Neural cell (in vitro differentiated cells): ENCODE results near the gene TIGD3. TPM values are rescaled to one million over a fixed set of nuclear protein-coding genes. Genes with fewer than 3 reads are reported as not detected.

Experiments used
- H2AFZ ChIP-seq: fragments of 200-600, 300-800 bp; sonication (generic), shearing (Covaris generic); 2 replicates; pipeline ENCODE4 v1.6.0; 2014; ENCODE audit warnings: low read depth, mild to moderate bottlenecking, antibody characterized with exemption, low read length, moderate library complexity
- H3F3A ChIP-seq: fragments of 200-600 bp; shearing (Covaris generic); 2 replicates; pipeline ENCODE4 v1.6.1; 2016; ENCODE audit warnings: mild to moderate bottlenecking, moderate library complexity, mixed read lengths, antibody characterized with exemption, low read length; ENCODE audit not compliant: insufficient read depth, poor library complexity, severe bottlenecking
- H3K27ac ChIP-seq: fragments of 200-600, 300-800 bp; sonication (generic), shearing (Covaris generic); 2 replicates; pipeline ENCODE4 v1.5.1; 2014; ENCODE audit warnings: mild to moderate bottlenecking, low read length, moderate library complexity
- H3K27me3 ChIP-seq: fragments of 300-800, 200-600 bp; sonication (generic), shearing (Covaris generic); 2 replicates; pipeline ENCODE4 v1.6.0; 2014; ENCODE audit warnings: mild to moderate bottlenecking, low read depth, low read length, moderate library complexity; ENCODE audit not compliant: insufficient read depth
- H3K36me3 ChIP-seq: fragments of 300-800, 200-600 bp; sonication (generic), shearing (Covaris generic); 2 replicates; pipeline ENCODE4 v1.5.1; 2014; ENCODE audit warnings: mild to moderate bottlenecking, antibody characterized with exemption, low read length, moderate library complexity; ENCODE audit not compliant: insufficient read depth
- H3K4me2 ChIP-seq: fragments of 300-800, 200-600 bp; sonication (generic), shearing (Covaris generic); 2 replicates; pipeline ENCODE4 v1.6.0; 2014; ENCODE audit warnings: mild to moderate bottlenecking, low read length
- H3K4me3 ChIP-seq: fragments of 300-800, 200-600 bp; sonication (generic), shearing (Covaris generic); 2 replicates; pipeline ENCODE4 v1.5.1; 2014; ENCODE audit warnings: mild to moderate bottlenecking, low read length, moderate library complexity
- H3K79me2 ChIP-seq: fragments of 200-600 bp; shearing (Covaris generic); replicated peaks from 2 replicates; pipeline ENCODE4 v1.6.0; 2014; ENCODE audit warnings: mild to moderate bottlenecking, low read length, moderate library complexity; ENCODE audit not compliant: insufficient read depth
- H3K9ac ChIP-seq: fragments of 300-800, 200-600 bp; sonication (generic), shearing (Covaris generic); 2 replicates; pipeline ENCODE4 v1.6.1; 2016; ENCODE audit warnings: mild to moderate bottlenecking, low read length, mixed read lengths
- H3K9me2 ChIP-seq: fragments of 200-600 bp; shearing (Covaris generic); 2 replicates; pipeline ENCODE4 v1.6.1; 2016; ENCODE audit warnings: mild to moderate bottlenecking, low read length, mixed read lengths; ENCODE audit not compliant: insufficient read depth
- H3K9me3 ChIP-seq: fragments of 200-600, 300-800 bp; sonication (generic), shearing (Covaris generic); 2 replicates; pipeline ENCODE4 v1.6.1; 2016; ENCODE audit warnings: mild to moderate bottlenecking, mixed run types, low read length, moderate library complexity, mixed read lengths
- H4K20me1 ChIP-seq: fragments of 200-600 bp; shearing (Covaris generic); 2 replicates; pipeline ENCODE4 v1.6.1; 2016; ENCODE audit warnings: mild to moderate bottlenecking, mixed run types; ENCODE audit not compliant: insufficient read depth
- CTCF ChIP-seq: fragments of 450-650 bp; IDR thresholded peaks from 2 replicates; pipeline ENCODE4 v1.5.1; 2014; ENCODE audit warnings: antibody characterized with exemption, mild to moderate bottlenecking, moderate library complexity; ENCODE audit not compliant: poor library complexity, severe bottlenecking
- EP300 ChIP-seq: fragments of 450-650 bp; conservative IDR thresholded peaks from 2 replicates; pipeline ENCODE4 v1.6.1; 2014; ENCODE audit warnings: antibody characterized with exemption, mild to moderate bottlenecking, moderate library complexity; ENCODE audit not compliant: poor library complexity, severe bottlenecking
- EZH2 ChIP-seq: fragments of 200-600, 300-800 bp; shearing (Covaris generic), sonication (generic); IDR thresholded peaks from 2 replicates; pipeline ENCODE4 v1.6.1; 2014; ENCODE audit warnings: antibody characterized with exemption, low read length, borderline replicate concordance, mild to moderate bottlenecking; ENCODE audit not compliant: insufficient read depth, poor library complexity, severe bottlenecking
- MXI1 ChIP-seq: fragments of 450-650 bp; conservative IDR thresholded peaks from 2 replicates; pipeline ENCODE4 v1.6.1; 2014; ENCODE audit warnings: antibody characterized with exemption, mild to moderate bottlenecking; ENCODE audit not compliant: poor library complexity, severe bottlenecking
- POLR2AphosphoS5 ChIP-seq: IDR thresholded peaks from 2 replicates; pipeline ENCODE4 v1.6.1; 2012
- RAD21 ChIP-seq: fragments of 450-650 bp; conservative IDR thresholded peaks from 2 replicates; pipeline ENCODE4 v1.6.1; 2014; ENCODE audit warnings: antibody characterized with exemption, mild to moderate bottlenecking, moderate library complexity
- SMC3 ChIP-seq: fragments of 450-650 bp; conservative IDR thresholded peaks from 2 replicates; pipeline ENCODE4 v1.6.1; 2014; ENCODE audit warnings: antibody characterized with exemption, mild to moderate bottlenecking, moderate library complexity; ENCODE audit not compliant: poor library complexity
- TAF1 ChIP-seq: IDR thresholded peaks from 2 replicates; pipeline ENCODE4 v1.6.1; 2012; ENCODE audit warnings: low read depth
- polyA minus RNA-seq: library from RNA; depleted of rRNA, polyadenylated mRNA; stranded (reverse); fragments of >200 nt; gene quantifications from 2 replicates; pipeline ENCODE4 v1.2.3, GENCODE V29; 2014
- polyA plus RNA-seq: library from polyadenylated mRNA; depleted of rRNA; stranded (reverse); fragments of >200 nt; gene quantifications from 2 replicates; pipeline ENCODE4 v1.2.3, GENCODE V29; 2014
- TF ChIP-seq, protein P1 (sequence below): IDR thresholded peaks from 2 replicates; pipeline ENCODE4 v1.6.1; 2012; ENCODE audit warnings: borderline replicate concordance

The TIGD3 gene, protein sequence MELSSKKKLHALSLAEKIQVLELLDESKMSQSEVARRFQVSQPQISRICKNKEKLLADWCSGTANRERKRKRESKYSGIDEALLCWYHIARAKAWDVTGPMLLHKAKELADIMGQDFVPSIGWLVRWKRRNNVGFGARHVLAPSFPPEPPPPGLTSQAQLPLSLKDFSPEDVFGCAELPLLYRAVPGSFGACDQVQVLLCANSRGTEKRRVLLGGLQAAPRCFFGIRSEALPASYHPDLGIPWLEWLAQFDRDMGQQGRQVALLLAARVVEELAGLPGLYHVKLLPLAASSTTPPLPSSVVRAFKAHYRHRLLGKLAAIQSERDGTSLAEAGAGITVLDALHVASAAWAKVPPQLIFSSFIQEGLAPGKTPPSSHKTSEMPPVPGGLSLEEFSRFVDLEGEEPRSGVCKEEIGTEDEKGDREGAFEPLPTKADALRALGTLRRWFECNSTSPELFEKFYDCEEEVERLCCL
- 16.1 and 23.1 TPM in 2 replicates for polyA plus RNA-seq
- 16.2 and 19.5 TPM in 2 replicates for polyA minus RNA-seq

DNA sequence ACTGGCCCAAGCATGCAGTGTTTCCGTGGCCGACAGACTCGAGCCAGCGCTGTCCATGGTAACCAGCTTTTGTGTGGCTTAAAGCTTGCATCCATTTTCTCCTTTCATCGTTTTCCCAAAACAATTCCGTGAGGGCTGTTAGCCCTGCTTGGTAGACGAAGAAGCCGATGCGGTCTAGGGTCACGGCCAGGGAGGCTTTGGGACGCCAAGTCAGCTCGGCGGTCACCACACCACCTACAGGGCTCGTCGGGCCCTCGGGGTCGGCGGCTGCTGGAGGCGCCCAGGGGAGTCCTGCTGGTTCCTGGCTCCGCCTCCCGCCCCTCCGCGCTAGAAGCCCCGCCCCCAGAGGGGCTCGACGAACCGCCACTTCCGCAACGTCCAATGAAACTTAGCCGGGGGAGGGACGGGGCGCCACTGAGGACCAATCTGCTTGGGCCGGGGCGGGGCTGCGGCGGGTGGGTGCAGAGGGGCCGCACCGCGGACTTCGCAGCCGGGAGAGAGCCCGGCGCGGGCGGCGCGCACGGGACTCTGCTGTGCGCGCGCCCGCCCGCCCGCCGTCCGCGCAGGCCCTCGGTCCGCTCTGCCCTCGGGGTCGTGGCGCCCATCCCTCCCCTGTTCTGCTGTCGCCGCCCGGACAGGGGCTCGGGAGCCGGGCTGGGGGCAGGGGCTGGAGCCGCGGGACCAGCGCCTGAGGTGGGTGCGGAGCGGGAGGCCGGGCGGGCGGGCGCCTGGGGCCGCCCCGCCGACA is at the start of gene TIGD3:
Gene TIGD3 (plus strand): TSS at position 487 of the 748 bp plus-strand sequence. CDS start 1,058 bp downstream, outside the sequence.
- Histone ChIP-seq H3K4me3 (peak within 1 kb of the TSS; percentile 84), H3K27ac (peak within 1 kb of the TSS; percentile 78), H3K9me3 (no peaks in the 10 kb centered on the region), H3F3A (peaks cover 6% of the 10 kb centered on the region), H3K9ac (peak within 1 kb of the TSS; percentile 97), H4K20me1 (no peaks in the 10 kb centered on the region), H3K9me2 (no peaks in the 10 kb centered on the region), H3K79me2 (peaks cover 34% of the 10 kb centered on the region), H3K27me3 (no peaks in the 10 kb centered on the region), H3K36me3 (peaks cover 6% of the 10 kb centered on the region), H3K4me2 (peak within 1 kb of the TSS; percentile 77), H2AFZ (peak within 1 kb of the TSS; percentile 42)
- TF ChIP-seq TAF1 = peak; percentile 47
- no peak for TF ChIP-seq EZH2
- no peak for TF ChIP-seq SMC3
- TF ChIP-seq EP300 = peak; percentile 31
- TF ChIP-seq, protein P1, sequence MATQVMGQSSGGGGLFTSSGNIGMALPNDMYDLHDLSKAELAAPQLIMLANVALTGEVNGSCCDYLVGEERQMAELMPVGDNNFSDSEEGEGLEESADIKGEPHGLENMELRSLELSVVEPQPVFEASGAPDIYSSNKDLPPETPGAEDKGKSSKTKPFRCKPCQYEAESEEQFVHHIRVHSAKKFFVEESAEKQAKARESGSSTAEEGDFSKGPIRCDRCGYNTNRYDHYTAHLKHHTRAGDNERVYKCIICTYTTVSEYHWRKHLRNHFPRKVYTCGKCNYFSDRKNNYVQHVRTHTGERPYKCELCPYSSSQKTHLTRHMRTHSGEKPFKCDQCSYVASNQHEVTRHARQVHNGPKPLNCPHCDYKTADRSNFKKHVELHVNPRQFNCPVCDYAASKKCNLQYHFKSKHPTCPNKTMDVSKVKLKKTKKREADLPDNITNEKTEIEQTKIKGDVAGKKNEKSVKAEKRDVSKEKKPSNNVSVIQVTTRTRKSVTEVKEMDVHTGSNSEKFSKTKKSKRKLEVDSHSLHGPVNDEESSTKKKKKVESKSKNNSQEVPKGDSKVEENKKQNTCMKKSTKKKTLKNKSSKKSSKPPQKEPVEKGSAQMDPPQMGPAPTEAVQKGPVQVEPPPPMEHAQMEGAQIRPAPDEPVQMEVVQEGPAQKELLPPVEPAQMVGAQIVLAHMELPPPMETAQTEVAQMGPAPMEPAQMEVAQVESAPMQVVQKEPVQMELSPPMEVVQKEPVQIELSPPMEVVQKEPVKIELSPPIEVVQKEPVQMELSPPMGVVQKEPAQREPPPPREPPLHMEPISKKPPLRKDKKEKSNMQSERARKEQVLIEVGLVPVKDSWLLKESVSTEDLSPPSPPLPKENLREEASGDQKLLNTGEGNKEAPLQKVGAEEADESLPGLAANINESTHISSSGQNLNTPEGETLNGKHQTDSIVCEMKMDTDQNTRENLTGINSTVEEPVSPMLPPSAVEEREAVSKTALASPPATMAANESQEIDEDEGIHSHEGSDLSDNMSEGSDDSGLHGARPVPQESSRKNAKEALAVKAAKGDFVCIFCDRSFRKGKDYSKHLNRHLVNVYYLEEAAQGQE = peak; percentile 67
- peak; percentile 32 for TF ChIP-seq CTCF
- TF ChIP-seq RAD21 = peak; percentile 17
- peak; percentile 95 for TF ChIP-seq POLR2AphosphoS5
- peak; percentile 47 for TF ChIP-seq MXI1

- Histone ChIP-seq H3K36me3 (no peaks in the 10 kb centered on the region), H3K79me2 (no peaks in the 10 kb centered on the region), H3K9me3 (no peaks in the 10 kb centered on the region), H3K4me2 (no peak overlapping the region), H2AFZ (no peak overlapping the region), H3K4me3 (no peak overlapping the region), H3F3A (no peaks in the 10 kb centered on the region), H3K27me3 (no peaks in the 10 kb centered on the region), H3K27ac (no peak overlapping the region), H3K9ac (no peak overlapping the region), H3K9me2 (no peaks in the 10 kb centered on the region), H4K20me1 (no peaks in the 10 kb centered on the region)
- TF ChIP-seq, protein P1 = no peak
- no peak for TF ChIP-seq POLR2AphosphoS5
- TF ChIP-seq SMC3 = no peak
- TF ChIP-seq EZH2 = no peak
- TF ChIP-seq CTCF = no peak
- no peak for TF ChIP-seq MXI1
- no peak for TF ChIP-seq TAF1
Measured at GRCh38 chr11:65305501-65306268, 48.9 kb upstream of the TIGD3 start.
